Coronary artery (tissue), 2 donors: ENCODE results near the gene MAP3K6.
A peak's percentile ranks its signal among the peaks of the same experiment; 100 is the strongest.

Source experiments
- DNase-seq: peaks from one replicate; pipeline ENCODE4 v3.0.0-alpha.2; 2017; ENCODE audit warnings: low spot score
- H3K27ac ChIP-seq, 2 donors: fragments of 200-600 bp; sonication (generic); one replicate each; pipeline ENCODE4 v1.5.1; 2016 to 2019
- H3K4me3 ChIP-seq: fragments of 200-600 bp; sonication (generic); 2 replicates; pipeline ENCODE4 v1.5.1; 2016; ENCODE audit warnings: mild to moderate bottlenecking, moderate library complexity
- TF ChIP-seq, protein P1 (sequence below): fragments of 200-600 bp; sonication (generic); IDR thresholded peaks from one replicate; pipeline ENCODE4 v1.5.1; 2019; ENCODE audit warnings: antibody characterized with exemption

The MAP3K6 gene, protein sequence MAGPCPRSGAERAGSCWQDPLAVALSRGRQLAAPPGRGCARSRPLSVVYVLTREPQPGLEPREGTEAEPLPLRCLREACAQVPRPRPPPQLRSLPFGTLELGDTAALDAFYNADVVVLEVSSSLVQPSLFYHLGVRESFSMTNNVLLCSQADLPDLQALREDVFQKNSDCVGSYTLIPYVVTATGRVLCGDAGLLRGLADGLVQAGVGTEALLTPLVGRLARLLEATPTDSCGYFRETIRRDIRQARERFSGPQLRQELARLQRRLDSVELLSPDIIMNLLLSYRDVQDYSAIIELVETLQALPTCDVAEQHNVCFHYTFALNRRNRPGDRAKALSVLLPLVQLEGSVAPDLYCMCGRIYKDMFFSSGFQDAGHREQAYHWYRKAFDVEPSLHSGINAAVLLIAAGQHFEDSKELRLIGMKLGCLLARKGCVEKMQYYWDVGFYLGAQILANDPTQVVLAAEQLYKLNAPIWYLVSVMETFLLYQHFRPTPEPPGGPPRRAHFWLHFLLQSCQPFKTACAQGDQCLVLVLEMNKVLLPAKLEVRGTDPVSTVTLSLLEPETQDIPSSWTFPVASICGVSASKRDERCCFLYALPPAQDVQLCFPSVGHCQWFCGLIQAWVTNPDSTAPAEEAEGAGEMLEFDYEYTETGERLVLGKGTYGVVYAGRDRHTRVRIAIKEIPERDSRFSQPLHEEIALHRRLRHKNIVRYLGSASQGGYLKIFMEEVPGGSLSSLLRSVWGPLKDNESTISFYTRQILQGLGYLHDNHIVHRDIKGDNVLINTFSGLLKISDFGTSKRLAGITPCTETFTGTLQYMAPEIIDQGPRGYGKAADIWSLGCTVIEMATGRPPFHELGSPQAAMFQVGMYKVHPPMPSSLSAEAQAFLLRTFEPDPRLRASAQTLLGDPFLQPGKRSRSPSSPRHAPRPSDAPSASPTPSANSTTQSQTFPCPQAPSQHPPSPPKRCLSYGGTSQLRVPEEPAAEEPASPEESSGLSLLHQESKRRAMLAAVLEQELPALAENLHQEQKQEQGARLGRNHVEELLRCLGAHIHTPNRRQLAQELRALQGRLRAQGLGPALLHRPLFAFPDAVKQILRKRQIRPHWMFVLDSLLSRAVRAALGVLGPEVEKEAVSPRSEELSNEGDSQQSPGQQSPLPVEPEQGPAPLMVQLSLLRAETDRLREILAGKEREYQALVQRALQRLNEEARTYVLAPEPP (N-terminal part only)

DNA sequence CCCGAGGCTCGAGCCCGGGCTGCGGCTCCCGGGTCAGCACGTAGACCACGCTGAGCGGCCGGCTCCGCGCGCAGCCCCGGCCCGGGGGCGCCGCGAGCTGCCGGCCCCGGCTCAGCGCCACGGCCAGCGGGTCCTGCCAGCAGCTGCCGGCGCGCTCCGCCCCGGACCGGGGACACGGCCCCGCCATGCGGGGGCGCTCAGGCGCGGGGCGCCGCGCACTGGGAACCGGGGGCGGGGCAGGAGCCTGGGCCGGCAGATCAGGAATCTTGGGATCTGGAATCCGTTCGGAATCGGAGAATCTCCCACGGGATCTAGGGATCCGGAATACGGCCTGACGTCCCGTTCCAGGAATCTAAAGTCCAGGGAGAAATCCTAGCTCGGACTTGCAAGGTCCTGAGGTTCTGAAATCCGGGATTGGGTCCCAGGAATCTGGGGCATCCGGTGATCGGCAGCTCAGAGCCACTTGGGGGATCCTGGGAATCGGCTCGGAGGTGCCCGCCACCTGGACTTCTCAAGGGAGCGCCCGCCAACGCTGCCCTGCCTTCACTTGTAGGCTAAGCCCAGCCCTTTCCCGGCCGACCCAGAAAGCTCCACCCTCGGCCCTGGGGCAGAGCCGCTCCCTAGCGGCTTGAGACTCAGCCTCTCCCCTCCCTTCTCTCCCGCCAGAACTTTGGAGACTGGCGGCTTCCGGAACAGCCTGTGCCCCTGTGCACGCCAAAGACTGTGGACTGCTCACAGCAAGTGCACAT lies at the start of gene MAP3K6:
MAP3K6 (minus strand) TSS at position 551 of the 749 bp plus-strand sequence; CDS start at position 187, 364 bp downstream.
- Histone ChIP-seq H3K27ac (peak within 1 kb of the TSS; percentile 99), H3K4me3 (peak within 1 kb of the TSS; percentile 90)
- TF ChIP-seq, protein P1, sequence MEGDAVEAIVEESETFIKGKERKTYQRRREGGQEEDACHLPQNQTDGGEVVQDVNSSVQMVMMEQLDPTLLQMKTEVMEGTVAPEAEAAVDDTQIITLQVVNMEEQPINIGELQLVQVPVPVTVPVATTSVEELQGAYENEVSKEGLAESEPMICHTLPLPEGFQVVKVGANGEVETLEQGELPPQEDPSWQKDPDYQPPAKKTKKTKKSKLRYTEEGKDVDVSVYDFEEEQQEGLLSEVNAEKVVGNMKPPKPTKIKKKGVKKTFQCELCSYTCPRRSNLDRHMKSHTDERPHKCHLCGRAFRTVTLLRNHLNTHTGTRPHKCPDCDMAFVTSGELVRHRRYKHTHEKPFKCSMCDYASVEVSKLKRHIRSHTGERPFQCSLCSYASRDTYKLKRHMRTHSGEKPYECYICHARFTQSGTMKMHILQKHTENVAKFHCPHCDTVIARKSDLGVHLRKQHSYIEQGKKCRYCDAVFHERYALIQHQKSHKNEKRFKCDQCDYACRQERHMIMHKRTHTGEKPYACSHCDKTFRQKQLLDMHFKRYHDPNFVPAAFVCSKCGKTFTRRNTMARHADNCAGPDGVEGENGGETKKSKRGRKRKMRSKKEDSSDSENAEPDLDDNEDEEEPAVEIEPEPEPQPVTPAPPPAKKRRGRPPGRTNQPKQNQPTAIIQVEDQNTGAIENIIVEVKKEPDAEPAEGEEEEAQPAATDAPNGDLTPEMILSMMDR, result no peak
- peak; percentile 96 for DNase-seq

DNA sequence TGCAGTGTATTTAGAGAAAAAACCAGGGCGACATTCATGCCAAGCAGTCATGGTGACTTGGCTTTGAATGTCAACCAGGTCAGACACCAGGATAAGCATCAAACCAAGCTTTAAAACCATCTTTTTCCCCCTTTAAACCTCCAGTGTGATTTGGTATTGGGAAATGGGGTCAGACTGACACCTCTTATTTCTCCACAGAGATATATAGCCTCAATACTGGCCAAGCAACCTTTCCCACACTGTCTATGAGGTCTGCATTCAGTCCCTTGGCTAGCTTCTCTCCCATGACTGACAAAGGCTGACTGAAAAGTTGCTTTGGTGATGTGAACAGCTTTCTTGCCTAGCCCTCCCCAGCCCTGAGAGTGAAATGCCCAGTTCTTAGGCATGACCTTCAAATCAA lies 47.3 kb upstream of the MAP3K6 start:
- TF ChIP-seq, protein P1, result no peak
- no peak for DNase-seq
- Histone ChIP-seq H3K27ac (no peak overlapping the region), H3K4me3 (no peak overlapping the region)

DNA sequence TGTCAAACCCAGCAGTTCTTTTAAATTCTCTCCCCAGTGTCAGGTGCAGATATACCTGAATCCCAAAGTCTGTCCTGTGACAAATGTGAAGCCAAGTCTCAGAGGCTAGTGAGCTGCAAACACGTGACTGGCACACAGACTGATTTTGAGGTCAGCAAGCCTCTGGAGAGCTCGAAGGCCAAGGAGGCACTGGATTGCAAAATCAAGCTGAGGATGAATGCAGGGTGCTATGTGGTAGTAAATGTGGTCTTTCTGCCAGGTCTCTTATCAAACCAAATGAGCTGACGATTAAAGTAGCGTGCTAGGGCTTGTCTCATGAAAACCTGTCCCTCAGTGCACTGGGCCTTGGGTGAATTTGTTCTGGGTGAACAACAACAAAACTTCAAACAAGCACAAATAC lies 46.2 kb upstream of the MAP3K6 start:
- TF ChIP-seq, protein P1, result no peak
- DNase-seq, result no peak
- Histone ChIP-seq H3K4me3 (no peak overlapping the region), H3K27ac (no peak overlapping the region)

DNA sequence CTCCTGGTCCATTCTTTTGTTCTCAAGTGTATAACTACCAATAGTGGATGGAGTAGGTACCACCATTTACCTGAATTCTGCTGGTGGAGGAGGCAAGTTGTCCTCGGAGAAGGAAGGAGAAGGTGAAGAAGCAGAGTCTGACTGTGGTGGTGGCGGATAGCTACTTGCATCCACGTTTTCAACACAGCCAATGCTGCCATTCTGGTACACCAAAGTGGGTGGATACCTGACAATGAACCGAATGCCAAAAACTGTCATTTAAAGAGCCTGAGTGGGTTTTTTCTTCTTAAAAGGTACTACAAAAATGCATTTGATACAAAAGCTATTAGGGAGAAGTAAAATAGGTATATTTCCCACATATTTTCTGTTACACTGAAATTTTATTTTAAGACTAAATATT lies 45.7 kb upstream of the MAP3K6 start:
- no peak for DNase-seq
- no peak overlapping the region for H3K4me3 ChIP-seq
- TF ChIP-seq, protein P1, result no peak
- H3K27ac ChIP-seq, result no peak overlapping the region

DNA sequence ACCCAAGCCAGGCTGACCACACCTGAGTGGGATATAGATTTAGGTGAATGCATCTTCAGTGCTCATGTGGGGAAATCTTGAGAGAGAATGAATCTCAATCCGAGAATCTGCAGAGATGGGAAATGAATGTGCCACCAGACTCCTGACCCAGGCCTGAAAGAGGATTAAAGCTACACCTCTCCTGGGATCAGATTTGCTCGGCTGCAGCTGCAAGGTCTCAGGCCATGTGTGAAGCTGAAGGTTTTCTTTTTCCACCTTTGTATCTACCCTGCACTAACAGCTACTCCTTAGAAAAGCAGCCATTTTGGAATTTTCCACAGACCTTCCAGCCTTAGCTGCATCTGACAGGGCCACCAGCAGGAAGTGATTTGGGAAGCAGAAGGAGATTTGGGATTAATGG lies 43.9 kb upstream of the MAP3K6 start:
- H3K4me3 ChIP-seq, result no peak overlapping the region
- no peak overlapping the region for H3K27ac ChIP-seq
- DNase-seq, result no peak
- TF ChIP-seq, protein P1, result no peak

DNA sequence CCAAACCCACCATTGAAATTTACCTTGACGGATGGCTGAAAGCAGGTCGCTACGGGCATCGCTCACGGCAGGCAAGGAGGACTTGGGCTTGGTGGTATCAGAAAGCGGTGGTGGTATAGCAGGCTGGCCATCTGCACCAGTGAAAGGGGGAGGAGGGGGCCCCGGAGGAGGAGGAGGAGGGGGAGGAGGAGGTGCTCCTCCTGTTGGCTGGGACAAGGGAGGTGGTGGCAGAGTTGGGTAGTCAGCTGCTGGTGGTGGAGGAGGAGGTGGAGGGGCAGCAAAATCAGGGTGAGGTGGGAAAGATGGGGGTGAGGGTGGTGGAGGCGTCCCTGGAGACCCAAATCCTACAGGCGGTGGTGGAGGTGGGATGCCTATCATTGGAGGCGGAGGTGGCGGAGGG lies 42.9 kb upstream of the MAP3K6 start:
- no peak for DNase-seq
- TF ChIP-seq, protein P1, result no peak
- Histone ChIP-seq H3K4me3 (no peak overlapping the region), H3K27ac (no peak overlapping the region)
